Nephron (organoid): ENCODE measurements around the gene FRRS1L.

Experiments
- H3K27ac Mint-ChIP-seq, 3 experiments: 2 replicates each; pipeline ENCODE4 v1.8.0; 2020; ENCODE audit warnings: mixed read lengths in 3 of 3, mild to moderate bottlenecking in 2 of 3, moderate library complexity in 1 of 3
- H3K27me3 Mint-ChIP-seq: 2 replicates; pipeline ENCODE4 v1.8.0; 2021; ENCODE audit warnings: low read depth, mild to moderate bottlenecking, moderate library complexity, mixed read lengths
- H3K36me3 Mint-ChIP-seq: 2 replicates; pipeline ENCODE4 v1.8.0; 2020; ENCODE audit warnings: low read depth, mixed read lengths
- H3K4me1 Mint-ChIP-seq: 2 replicates; pipeline ENCODE4 v1.8.0; 2020; ENCODE audit warnings: mixed read lengths
- H3K4me3 Mint-ChIP-seq, 3 experiments: 2 replicates each; pipeline ENCODE4 v1.8.0; 2020; ENCODE audit warnings: mild to moderate bottlenecking in 3 of 3, mixed read lengths in 3 of 3, moderate library complexity in 2 of 3
- H3K9me3 Mint-ChIP-seq: 2 replicates; pipeline ENCODE4 v1.8.0; 2020; ENCODE audit warnings: mixed read lengths
- CTCF ChIP-seq, 3 experiments: fragments of 200-600 bp; sonication (generic); IDR thresholded peaks; one replicate each; pipeline ENCODE4 v1.5.0; 2021; ENCODE audit warnings: antibody characterized with exemption in 3 of 3; ENCODE audit not compliant: unreplicated experiment in 3 of 3

Gene FRRS1L

DNA sequence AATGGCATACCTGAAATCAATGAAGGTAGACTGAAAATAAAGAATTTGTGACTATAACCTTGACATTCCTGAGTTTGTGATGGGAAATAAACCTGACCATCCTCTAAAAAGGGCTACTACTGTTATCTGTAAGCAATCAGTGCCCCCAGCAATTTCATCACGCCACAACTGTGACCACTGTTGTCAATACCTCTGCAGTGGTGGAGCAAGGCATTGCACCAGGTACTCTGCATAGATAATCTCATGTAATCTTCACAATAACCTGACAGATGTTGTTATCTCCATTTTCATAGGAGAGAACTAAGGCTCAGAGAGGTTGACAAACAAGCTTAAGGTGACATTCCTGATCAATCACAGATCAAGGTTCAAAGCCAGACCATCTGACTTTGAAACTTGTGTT is 38.5 kb upstream of the FRRS1L start:
- TF ChIP-seq CTCF (IDR thresholded peaks at IDR 0.05; ENCODE audit: unreplicated experiment in 3 of 3): no peak
- peaks cover 11% of the 10 kb centered on the region for H3K27me3 Mint-ChIP-seq
- H3K9me3 Mint-ChIP-seq: no peaks in the 10 kb centered on the region
- H3K4me1 Mint-ChIP-seq: no peaks in the 10 kb centered on the region
- no peak overlapping the region for H3K4me3 Mint-ChIP-seq
- H3K27ac Mint-ChIP-seq: no peak overlapping the region
- no peaks in the 10 kb centered on the region for H3K36me3 Mint-ChIP-seq

GRCh38 chr9:109203761-109204360 is 36.8 kb upstream of the FRRS1L start:
- no peaks in the 10 kb centered on the region for H3K9me3 Mint-ChIP-seq
- H3K36me3 Mint-ChIP-seq: no peaks in the 10 kb centered on the region
- H3K27ac Mint-ChIP-seq: no peak overlapping the region
- TF ChIP-seq CTCF (IDR thresholded peaks at IDR 0.05; ENCODE audit: unreplicated experiment in 3 of 3): no peak
- H3K4me1 Mint-ChIP-seq: no peaks in the 10 kb centered on the region
- no peak overlapping the region for H3K4me3 Mint-ChIP-seq
- peaks cover 16% of the 10 kb centered on the region for H3K27me3 Mint-ChIP-seq

DNA sequence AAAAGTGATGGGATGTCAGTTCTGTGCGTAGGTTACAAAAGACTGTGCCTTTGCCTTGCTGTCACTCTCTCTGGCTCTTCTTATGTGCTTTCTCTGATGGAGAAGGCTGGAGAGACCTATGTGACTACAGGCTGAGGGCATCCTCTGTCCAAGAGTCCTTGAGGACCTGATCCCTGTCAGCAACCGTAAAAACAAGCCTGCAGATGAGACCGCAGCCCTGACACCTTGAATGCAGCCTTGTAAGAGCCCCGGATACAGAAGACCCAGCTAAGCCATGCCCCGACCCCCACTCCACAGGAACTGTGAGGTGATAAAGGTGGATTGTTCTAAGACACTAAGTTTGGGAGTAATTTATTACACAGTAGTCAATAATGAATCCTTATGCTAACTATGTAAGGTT is 32.6 kb upstream of the FRRS1L start:
- Mint-ChIP-seq H3K4me1 (no peaks in the 10 kb centered on the region), H3K36me3 (no peaks in the 10 kb centered on the region), H3K27ac (no peak overlapping the region), H3K27me3 (peaks cover 9% of the 10 kb centered on the region), H3K9me3 (no peaks in the 10 kb centered on the region), H3K4me3 (no peak overlapping the region)
- TF ChIP-seq CTCF (IDR thresholded peaks at IDR 0.05; ENCODE audit: unreplicated experiment in 3 of 3): no peak

GRCh38 chr9:109198736-109199382 is 31.8 kb upstream of the FRRS1L start:
- H3K27ac Mint-ChIP-seq: no peak overlapping the region
- no peaks in the 10 kb centered on the region for H3K36me3 Mint-ChIP-seq
- H3K4me3 Mint-ChIP-seq: no peak overlapping the region
- H3K4me1 Mint-ChIP-seq: no peaks in the 10 kb centered on the region
- no peaks in the 10 kb centered on the region for H3K9me3 Mint-ChIP-seq
- H3K27me3 Mint-ChIP-seq: peaks cover 9% of the 10 kb centered on the region
- no peak for TF ChIP-seq CTCF (IDR thresholded peaks at IDR 0.05; ENCODE audit: unreplicated experiment in 3 of 3)

DNA sequence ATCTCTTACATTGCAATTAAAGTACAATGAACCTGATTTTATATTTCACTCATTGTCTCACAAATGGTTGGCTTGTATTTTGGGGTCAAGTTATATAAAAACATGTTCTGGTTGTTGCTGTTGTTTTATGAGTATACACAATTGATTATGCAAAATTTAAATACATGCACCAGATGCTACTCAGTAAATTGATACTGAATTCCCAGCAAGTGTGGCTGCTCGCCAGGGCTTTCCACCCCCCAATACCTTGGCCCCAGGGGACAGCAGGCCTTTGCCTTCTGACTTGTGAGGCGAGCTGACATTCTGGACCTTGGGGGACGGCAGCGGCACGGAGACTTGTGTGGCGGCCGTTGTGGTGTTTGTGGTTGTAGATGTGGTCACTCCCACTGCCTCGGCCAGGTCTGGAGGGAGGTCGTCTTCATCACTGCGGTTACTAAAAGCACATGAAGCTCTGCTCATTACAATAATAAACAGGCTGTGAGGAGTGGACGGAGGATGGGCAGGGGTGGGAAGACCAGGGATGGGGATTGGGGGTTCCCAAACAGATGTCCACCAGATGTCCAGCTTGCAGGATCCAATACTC is 27.0 kb upstream of the FRRS1L start:
- Mint-ChIP-seq H3K9me3 (no peaks in the 10 kb centered on the region), H3K27ac (no peak overlapping the region), H3K27me3 (peaks cover 10% of the 10 kb centered on the region), H3K4me1 (no peaks in the 10 kb centered on the region), H3K36me3 (no peaks in the 10 kb centered on the region), H3K4me3 (no peak overlapping the region)
- TF ChIP-seq CTCF (IDR thresholded peaks at IDR 0.05; ENCODE audit: unreplicated experiment in 3 of 3): no peak
